ENCODE data around the gene SLC2A6.

DNA sequence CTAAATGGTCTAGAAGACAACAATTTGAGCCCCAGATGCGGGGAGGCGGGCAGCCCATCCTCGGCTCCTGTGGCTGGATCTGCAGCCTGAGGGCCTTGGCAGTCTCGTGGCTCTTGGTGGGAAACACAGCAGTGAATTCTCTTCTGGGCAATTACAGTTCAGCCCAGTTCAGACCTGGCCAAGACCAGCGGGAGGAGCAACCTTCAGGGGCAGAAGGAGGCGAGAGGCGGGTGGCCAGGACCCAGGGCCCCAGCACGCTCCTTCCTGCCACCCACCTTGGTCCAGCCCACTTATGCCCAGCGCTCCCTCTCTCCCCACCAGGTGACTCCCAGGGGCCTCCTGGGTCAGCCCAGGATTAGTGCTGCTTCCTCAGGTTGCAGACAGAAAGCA is 38.1 kb upstream of the SLC2A6 start:
- TF ChIP-seq, protein P1, sequence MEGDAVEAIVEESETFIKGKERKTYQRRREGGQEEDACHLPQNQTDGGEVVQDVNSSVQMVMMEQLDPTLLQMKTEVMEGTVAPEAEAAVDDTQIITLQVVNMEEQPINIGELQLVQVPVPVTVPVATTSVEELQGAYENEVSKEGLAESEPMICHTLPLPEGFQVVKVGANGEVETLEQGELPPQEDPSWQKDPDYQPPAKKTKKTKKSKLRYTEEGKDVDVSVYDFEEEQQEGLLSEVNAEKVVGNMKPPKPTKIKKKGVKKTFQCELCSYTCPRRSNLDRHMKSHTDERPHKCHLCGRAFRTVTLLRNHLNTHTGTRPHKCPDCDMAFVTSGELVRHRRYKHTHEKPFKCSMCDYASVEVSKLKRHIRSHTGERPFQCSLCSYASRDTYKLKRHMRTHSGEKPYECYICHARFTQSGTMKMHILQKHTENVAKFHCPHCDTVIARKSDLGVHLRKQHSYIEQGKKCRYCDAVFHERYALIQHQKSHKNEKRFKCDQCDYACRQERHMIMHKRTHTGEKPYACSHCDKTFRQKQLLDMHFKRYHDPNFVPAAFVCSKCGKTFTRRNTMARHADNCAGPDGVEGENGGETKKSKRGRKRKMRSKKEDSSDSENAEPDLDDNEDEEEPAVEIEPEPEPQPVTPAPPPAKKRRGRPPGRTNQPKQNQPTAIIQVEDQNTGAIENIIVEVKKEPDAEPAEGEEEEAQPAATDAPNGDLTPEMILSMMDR (IDR thresholded peaks at IDR 0.05), result no peak
- TF ChIP-seq EP300 (IDR thresholded peaks at IDR 0.05; ENCODE audit: low read depth) (no peak), POLR2A (IDR thresholded peaks at IDR 0.05) (no peak)
